ENCODE measurements around the gene NPAS2.

GRCh38 chr2:100924520-100925451, 104.8 kb downstream of the NPAS2 start:
- no peak for TF ChIP-seq CTCF (IDR thresholded peaks at IDR 0.05)
- no peak for TF ChIP-seq EP300 (IDR thresholded peaks at IDR 0.05)
- peak; percentile 41 for TF ChIP-seq POLR2AphosphoS5 (IDR thresholded peaks at IDR 0.05)
- TF ChIP-seq POLR2A (IDR thresholded peaks at IDR 0.05): no peak

Data from gastroesophageal sphincter (tissue), 3 donors.